Measurements from ENCODE around the gene NDC80.

NDC80 gene

GRCh38 chr18:2625217-2625616 is 53.9 kb downstream of the NDC80 start (continued):
- TF ChIP-seq ZNF768 (tag by site-specific recombination; IDR thresholded peaks at IDR 0.05) = no peak
- TF ChIP-seq AEBP2 (tag by site-specific recombination; IDR thresholded peaks at IDR 0.05; ENCODE audit: borderline replicate concordance) = no peak

- POLR2A ChIA-PET = no interaction called here
- Histone ChIP-seq H3K4me1 (ENCODE audit: control insufficient read depth, insufficient read depth, low read length) (no peaks in the 10 kb centered on the region), H3K27ac (ENCODE audit: extremely low read depth, low read depth, low read length) (no peak overlapping the region), H3K9me3 (ENCODE audit: control insufficient read depth, insufficient read depth, low read depth, low read length) (no peaks in the 10 kb centered on the region), H3K36me3 (ENCODE audit: control insufficient read depth in 2 of 2, insufficient read depth in 1 of 2, low read length in 2 of 2) (no peaks in the 10 kb centered on the region), H3K4me3 (ENCODE audit: low read depth, low read length) (no peak overlapping the region)
- CTCF ChIA-PET = no interaction called here
- TF ChIP-seq PRDM10 (tag by site-specific recombination; IDR thresholded peaks at IDR 0.05) = peak; percentile 82
- peak; percentile 71 for TF ChIP-seq ZNF629 (tag by site-specific recombination; IDR thresholded peaks at IDR 0.05)
- TF ChIP-seq ZNF600 (tag by site-specific recombination; IDR thresholded peaks at IDR 0.05) = no peak
- peak; percentile 30; the same call in 1 of the 2 replicates for TF ChIP-seq ZBTB21 (tag by site-specific recombination; IDR thresholded peaks at IDR 0.05)
- no peak for TF ChIP-seq ZNF174 (tag by site-specific recombination; IDR thresholded peaks at IDR 0.05)
- 0 out of 2 replicates have a peak, but pooled peaks have one; percentile 14 for TF ChIP-seq ZNF398 (tag by site-specific recombination; IDR thresholded peaks at IDR 0.05)
- peak; percentile 69 for TF ChIP-seq PRDM1 (tag by site-specific recombination; IDR thresholded peaks at IDR 0.05)
- peak; percentile 97 for TF ChIP-seq SP7 (tag by site-specific recombination; IDR thresholded peaks at IDR 0.05)
These were observed 56.5 kb downstream of the NDC80 start for GRCh38 chr18:2627821-2628276.

- Histone ChIP-seq H3K9me3 (ENCODE audit: control insufficient read depth, insufficient read depth, low read depth, low read length) (no peaks in the 10 kb centered on the region), H3K27ac (ENCODE audit: extremely low read depth, low read depth, low read length) (no peak overlapping the region), H3K36me3 (ENCODE audit: control insufficient read depth in 2 of 2, insufficient read depth in 1 of 2, low read length in 2 of 2) (no peaks in the 10 kb centered on the region), H3K4me3 (ENCODE audit: low read depth, low read length) (no peak overlapping the region), H3K4me1 (ENCODE audit: control insufficient read depth, insufficient read depth, low read length) (no peaks in the 10 kb centered on the region)
- POLR2A ChIA-PET = interaction anchor here (0.7 kb wide), 1 partner anchor 21 kb away, joined by 3 read pairs; no protein-coding TSS in a partner anchor
- CTCF ChIA-PET = no interaction called here
- TF ChIP-seq ZNF37A (tag by site-specific recombination; IDR thresholded peaks at IDR 0.05) (no peak), ATF2 (tag by site-specific recombination; IDR thresholded peaks at IDR 0.05; ENCODE audit: low read depth) (peak; percentile 42; the same call in 1 of the 2 replicates)
These were observed 57.6 kb downstream of the NDC80 start for GRCh38 chr18:2629003-2629402.
